Activated CD4-positive, alpha-beta T cell treated with anti-CD3 and anti-CD28 coated beads for 1 hour (primary cell): ENCODE results near the gene GORASP2.

ENCODE experiments used
- DNase-seq: peaks from one replicate; pipeline ENCODE4 v3.0.0-alpha.2; 2020

GORASP2 gene

GRCh38 chr2:170968205-170969003, 39.4 kb downstream of the GORASP2 start:
- DNase-seq = no peak

DNA sequence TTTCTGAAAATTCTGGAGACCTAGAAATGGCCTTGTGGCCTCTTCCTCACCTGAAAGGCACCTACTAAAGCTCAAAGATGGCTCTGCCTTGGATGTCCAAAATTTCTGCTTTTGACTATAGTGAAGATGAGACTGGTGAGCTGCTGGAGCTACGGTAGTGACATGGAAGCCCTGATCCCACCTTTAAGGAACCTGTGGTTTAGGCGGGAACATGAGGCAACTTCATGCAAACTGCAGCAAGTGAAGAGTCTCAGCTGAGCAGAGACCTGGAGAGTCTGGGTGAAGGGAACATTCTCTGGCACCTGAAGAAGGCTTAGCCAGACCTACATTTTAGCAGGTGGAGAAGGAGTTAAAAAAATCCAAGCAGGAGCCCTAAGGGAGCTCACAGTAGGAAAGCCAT, 40.0 kb downstream of the GORASP2 start:
- DNase-seq = no peak

DNA sequence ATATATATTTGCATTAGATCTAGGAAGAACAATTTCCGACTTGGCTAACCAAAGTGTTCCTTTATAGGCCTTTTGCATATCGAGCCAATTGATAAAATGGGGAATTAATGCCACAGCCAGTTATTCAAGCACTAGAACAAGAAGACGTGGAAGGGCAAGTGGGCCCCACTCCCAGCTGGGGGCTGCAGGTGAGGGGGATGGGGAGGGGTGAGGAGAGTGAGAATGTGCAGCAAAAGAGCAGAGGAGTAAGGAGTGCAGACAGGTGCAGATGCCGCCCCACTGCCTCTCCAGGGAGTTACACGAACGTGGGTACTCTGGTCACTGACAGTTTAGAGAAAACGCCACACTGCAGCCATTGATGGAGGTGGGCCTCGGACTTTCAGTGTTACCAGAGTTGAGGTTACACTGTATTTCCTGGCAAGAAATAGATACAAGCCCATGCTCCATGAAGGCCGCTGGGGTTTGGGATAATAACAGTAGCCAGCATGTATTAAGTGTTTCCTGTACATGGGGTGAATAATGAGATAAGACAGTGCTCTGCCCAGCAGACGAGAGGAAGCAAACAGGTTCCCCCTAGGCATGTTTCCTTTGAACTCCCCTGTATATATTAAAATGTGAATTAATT, 40.9 kb downstream of the GORASP2 start:
- DNase-seq = no peak

- no peak for DNase-seq
These were observed 42.0 kb downstream of the GORASP2 start for GRCh38 chr2:170971071-170971470.

DNA sequence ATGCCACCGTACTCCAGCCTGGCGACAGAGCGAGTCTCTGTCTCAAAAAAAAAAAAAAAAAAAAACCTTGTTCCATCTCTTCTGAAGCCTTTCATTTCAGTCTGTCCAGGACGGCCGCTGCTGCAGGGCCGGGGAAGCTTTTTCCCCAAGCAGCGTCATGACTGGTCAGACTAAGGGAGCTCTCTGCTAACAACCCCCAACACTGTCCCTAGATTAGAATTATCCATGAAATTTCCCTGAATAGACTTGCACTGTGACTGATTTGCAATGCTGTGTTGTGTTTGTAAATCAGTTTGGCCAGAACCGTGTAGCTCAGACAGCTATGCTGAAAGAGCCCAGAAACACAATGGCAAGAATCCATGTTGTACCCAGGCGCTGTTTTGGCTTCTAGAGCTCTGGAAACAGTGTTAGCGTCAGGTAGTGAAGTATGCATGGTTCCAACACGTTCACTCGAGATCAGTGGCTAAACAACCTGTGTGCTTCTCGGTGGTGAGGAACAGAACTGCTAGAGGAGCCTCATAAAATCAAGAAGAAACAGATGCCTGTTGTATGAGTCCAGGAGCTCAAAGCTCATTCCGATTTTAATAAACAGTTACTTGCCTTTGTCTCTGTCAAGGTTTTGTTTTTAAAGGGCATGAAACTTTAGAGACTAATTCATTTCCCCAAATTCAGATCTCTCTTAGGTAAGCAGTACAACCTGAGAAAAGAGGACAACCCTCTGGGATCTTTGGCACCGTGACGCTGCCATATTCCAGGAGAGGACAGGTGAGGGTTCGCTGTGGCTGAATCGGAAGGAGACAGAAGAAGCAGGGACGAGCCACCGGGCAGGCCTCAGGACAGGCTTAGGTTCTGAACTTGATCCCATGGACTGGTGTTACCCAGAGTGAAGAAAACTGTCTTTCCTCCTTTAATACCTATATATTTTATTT, 43.5 kb downstream of the GORASP2 start:
- no peak for DNase-seq

GRCh38 chr2:170973225-170973491, 44.1 kb downstream of the GORASP2 start:
- DNase-seq = no peak

GRCh38 chr2:170973492-170974303, 44.6 kb downstream of the GORASP2 start:
- DNase-seq = peak; percentile 80

DNA sequence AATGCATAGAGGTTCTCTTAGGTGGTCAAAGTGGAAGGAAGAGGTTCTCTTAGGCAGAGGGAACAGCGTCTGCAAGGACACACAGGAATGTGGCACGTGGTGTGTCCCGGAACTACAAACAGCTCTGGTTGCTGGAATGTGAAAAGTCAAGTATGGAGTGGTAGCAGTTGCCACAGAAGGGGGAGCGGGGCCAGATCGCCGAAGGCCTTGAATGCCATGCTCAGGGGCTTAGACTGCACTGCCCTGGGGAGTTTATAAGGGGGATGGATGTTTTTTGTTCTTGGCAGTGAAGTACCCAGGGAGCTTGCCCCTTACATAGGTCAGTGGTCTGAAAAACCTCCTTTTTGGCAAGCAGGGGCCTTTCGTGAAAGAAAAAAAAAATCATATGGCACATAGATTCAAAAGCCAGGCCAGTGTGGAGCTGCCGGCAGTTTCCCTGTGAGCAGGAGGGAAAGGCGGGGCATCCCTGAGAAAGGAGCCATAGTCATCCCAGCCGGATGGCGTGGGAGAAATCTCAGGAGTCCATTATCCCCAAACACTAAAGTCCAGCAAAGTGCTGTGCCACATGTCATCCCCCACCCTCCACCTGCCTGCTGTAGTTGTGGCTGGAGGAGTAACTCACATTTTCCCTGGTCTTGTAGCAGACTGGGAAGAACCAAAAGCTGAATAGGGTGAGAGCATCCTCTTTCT, 45.4 kb downstream of the GORASP2 start:
- DNase-seq = no peak

- no peak for DNase-seq
These were observed 46.3 kb downstream of the GORASP2 start for GRCh38 chr2:170975127-170975942.

DNA sequence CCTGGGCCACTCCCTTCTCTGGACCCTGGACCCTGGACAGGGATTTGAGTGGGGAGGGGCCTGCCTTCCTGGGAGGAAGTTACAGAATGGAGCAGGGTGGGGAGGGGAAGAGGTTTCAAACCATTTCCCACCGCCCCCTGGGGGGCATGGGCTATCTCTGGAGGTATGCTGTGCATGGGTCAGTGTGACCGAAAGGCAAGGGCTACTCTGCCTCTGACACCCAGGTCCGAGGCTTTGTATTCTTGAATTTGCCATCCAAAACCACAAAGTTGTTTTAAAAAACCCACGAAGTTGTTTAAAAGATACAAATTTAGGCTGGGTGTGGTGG, 46.9 kb downstream of the GORASP2 start:
- DNase-seq = no peak

GRCh38 chr2:170984079-170984478, 55.0 kb downstream of the GORASP2 start:
- DNase-seq = no peak

DNA sequence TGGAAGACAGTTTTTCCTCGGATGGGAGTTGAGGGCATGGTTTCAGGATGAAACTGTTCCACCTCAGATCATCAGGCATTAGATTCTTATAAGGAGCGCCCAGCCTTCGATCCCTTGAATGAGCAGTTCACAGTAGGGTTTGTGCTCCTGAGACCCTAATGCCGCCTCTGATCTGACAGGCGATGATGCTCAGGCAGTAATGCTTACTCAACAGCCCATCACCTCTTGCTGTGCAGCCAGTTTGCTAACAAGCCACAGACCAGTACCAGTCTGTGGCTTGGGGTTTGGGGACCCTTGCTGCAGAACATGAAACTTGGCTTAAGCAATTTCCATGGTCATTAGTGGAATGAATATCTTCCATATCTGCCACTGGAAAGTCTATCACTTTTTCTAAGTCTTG, 56.4 kb downstream of the GORASP2 start:
- DNase-seq = no peak

DNA sequence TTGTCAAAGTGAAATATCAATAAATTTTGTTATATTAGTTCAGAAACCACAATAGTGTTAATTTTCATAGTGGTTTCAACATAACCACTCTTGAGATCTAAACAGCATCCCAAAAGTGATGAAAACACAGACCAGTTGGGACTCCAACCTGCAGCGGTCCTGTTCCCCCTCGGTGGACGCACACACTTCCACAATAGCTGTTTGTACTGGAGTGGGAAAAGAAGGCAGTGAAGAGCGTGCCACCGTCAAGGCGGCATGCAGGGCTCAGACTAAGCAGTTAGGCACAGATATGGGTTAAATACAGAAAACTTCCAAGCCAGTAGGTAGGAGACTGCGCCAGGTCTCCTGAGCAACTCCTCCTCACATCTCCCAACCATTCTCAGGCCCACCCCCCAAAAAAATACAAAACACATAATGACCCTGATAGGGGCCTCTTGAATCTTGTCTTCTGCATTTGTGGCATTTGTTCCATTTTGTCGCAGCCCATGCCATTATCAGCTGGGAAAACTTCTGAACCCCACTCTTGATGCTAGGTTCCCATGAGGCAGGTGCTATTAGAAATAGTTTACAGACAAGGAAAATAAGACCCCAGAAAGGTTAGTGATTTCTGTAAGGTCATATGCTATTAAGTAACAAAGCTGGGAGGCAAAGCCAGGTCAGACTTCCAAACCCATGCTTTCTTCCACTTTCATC, 57.7 kb downstream of the GORASP2 start:
- DNase-seq = no peak

DNA sequence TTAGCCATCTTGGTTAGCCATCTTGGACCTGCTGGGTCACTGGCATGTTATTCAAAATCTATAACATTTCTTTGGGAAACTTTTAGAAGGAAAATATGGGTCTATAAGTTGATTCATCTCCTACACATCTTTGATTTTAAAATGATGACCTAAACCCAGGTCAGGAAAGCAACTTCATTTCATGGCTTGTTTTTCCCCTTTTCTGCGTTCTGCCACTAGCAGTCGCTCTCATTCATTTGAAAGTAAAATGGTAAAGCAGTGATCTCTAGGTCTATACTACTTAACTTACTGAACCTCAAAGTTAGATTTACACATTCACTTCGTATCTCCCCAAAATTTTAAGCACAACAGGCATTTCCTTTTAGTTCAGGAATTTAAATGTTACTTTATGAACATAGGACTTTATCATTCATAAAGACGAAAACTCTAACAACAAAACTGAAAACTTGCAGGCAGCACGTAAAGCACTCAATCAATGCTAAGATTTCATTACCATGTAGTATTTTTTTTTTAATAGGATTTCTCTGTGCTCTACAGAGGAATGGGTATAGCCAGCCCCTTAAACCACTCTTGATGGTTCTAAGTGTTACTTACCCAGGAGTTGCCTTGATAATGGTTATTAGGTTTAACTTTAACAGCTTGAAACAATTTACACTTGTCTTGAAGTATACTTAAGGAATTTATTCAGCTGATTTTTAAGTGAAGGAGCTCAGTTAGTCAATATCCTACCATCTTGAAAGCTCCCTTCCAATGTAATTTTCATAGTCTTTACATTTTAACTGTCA, 62.5 kb downstream of the GORASP2 start:
- DNase-seq = no peak

GRCh38 chr2:170996316-170996715, 67.3 kb downstream of the GORASP2 start:
- DNase-seq = no peak

DNA sequence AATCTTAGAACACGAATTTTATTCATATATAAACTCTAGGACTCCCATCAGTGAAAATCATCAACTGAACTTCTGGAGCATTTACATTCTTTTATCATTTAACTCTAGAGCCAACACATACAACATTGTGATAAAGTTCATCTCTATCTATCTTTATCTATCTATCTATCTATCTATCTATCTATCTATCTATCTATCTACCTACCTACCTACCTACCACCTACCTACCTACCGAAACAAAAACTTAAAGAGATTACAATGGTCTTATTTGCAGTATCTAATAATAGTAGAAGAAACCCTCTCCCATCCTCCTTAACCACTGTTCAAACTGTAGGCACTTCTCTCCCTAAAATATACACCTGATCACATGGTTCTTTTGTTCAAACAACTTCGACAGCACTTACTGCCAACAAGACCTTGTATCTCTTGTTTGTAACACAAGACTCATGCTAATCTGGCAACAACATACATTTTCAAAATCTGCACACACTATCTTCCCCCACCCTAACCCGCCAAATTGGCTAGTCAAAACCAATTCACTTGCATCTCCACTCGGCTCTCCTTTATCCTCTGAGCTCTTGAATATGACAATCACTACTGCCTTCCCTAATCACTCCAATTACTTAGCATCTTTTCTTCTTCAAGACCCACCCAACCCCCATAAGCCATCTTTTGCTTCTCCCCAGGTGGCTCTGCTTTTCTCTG, 69.0 kb downstream of the GORASP2 start:
- DNase-seq = no peak

DNA sequence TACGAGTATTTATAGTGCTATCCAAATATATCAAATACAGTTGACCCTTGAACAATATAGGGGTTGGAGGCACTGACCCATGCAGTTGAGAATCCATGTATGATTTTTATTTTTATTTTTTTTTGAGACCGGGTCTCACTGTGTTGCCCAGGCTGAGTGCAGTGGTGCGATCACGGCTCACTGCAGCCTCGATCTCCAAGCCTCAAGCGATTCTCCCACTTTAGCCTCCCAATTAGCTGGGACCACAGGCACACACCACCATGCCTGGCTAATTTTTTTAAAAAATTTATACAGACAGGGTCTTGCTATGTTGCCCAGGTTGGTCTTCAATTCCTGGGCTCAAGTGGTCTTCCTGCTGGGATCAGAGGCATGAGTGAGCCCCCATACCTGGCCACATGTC, 70.6 kb downstream of the GORASP2 start:
- no peak for DNase-seq

- no peak for DNase-seq
These were observed 75.3 kb downstream of the GORASP2 start for GRCh38 chr2:171004363-171004762.

DNA sequence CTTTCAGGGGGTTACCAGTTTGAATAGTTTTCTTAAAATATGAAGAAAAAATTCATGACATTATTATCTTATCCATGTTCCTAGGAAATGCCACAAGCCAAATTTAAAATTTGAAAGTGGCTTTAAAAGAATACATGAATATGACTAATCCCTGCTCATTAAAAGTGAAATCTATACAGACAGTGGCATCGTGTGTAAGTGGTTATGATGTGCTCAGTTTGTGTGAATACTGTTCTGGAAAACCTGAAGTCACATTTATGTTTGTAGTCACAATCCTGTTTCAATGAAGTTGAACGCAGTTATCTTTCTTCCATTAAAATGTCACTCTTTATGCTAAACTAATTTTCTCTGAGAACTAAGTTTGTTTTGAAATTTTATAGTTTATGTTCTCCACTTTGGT, 75.8 kb downstream of the GORASP2 start:
- no peak for DNase-seq
